HCT116 (cell line): ENCODE measurements around the gene ANKRD63. TPM values are rescaled to one million over a fixed set of nuclear protein-coding genes. Genes with fewer than 3 reads are reported as not detected.

Experiments
- ATAC-seq: fragments of 200-7000 bp; cut with Tn5 transposase; 2 replicates; pipeline ENCODE4 v1.9.1; 2020; ENCODE audit warnings: mild to moderate bottlenecking, moderate library complexity
- BruUV-seq: library from RNA; stranded (reverse); fragments of 400-500 nt; replicated peaks from 2 replicates; lab custom pipeline; 2021; lab: Mats Ljungman, UMichigan
- CTCF ChIA-PET: fragments of 300-600 bp; sonication (Branson Sonifier 250); formaldehyde crosslinking; loops from one replicate; lab custom pipeline; 2021; ENCODE audit warnings: antibody characterized with exemption; lab: Charles Lee
- POLR2A ChIA-PET: fragments of 300-600, 350-600 bp; sonication (Branson Sonifier 250); formaldehyde crosslinking; loops from one replicate; lab custom pipeline; 2021; ENCODE audit warnings: antibody characterized with exemption; lab: Charles Lee
- RAD21 ChIA-PET, 2 experiments: fragments of 300-600 bp; sonication (Branson Sonifier 250); formaldehyde crosslinking; loops; one replicate each; lab custom pipeline; 2023; ENCODE audit warnings: low total read pairs in 2 of 2; ENCODE audit not compliant: uncharacterized antibody in 2 of 2, unreplicated experiment in 2 of 2, low non-redundant PET in 1 of 2; lab: Charles Lee
- DNase-seq: peaks from one replicate; pipeline ENCODE4 v3.0.0-alpha.2; 2010; ENCODE audit warnings: low read depth, low spot score
- H2AFZ ChIP-seq: fragments of 200-600 bp; shearing (Covaris generic), sonication (generic); 2 replicates; pipeline ENCODE4 v1.6.1; 2017; ENCODE audit warnings: low read depth, mixed run types, mixed read lengths, antibody characterized with exemption, low read length; ENCODE audit not compliant: poor library complexity, severe bottlenecking
- H3K27ac ChIP-seq: 2 replicates; pipeline ENCODE4 v1.5.1; 2012; ENCODE audit warnings: low read depth, low read length
- H3K27me3 ChIP-seq: fragments of 200-600 bp; sonication (generic); 2 replicates; pipeline ENCODE4 v1.6.1; 2016; ENCODE audit warnings: mixed run types, low read length, mixed read lengths; ENCODE audit not compliant: insufficient read depth
- H3K36me3 ChIP-seq, 2 experiments: fragments of 200-500 bp in 1 of 2; fragments of 200-600 bp in 1 of 2; sonication (Bioruptor generic) in 1 of 2; sonication (generic) in 1 of 2; 2 replicates each; pipeline versions ENCODE4 v1.5.1 to v1.6.1; 2014 to 2016; ENCODE audit warnings: low read length in 2 of 2, inconsistent platforms in 1 of 2, mixed read lengths in 1 of 2, mixed run types in 1 of 2; ENCODE audit not compliant: insufficient read depth in 2 of 2, control insufficient read depth in 1 of 2
- H3K4me1 ChIP-seq, 2 experiments: fragments of 200-600 bp in 1 of 2; sonication (generic) in 1 of 2; 2 replicates each; pipeline versions ENCODE4 v1.5.1 to v1.6.1; 2012 to 2017; ENCODE audit warnings: low read length in 2 of 2, inconsistent platforms in 1 of 2, mild to moderate bottlenecking in 1 of 2, mixed read lengths in 1 of 2, mixed run types in 1 of 2, moderate library complexity in 1 of 2; ENCODE audit not compliant: insufficient read depth in 2 of 2, control insufficient read depth in 1 of 2
- H3K4me2 ChIP-seq: fragments of 200-600 bp; sonication (generic); 2 replicates; pipeline ENCODE4 v1.6.1; 2017; ENCODE audit warnings: mixed run types, low read length, mixed read lengths
- H3K4me3 ChIP-seq, 2 experiments: fragments of 200-600 bp in 1 of 2; sonication (generic) in 1 of 2; replicated peaks in 1 of 2; 2 replicates each; pipeline ENCODE4 v1.5.1; 2011 to 2016; ENCODE audit warnings: low read length in 2 of 2, control low read depth in 1 of 2, low read depth in 1 of 2, mild to moderate bottlenecking in 1 of 2, mixed read lengths in 1 of 2, mixed run types in 1 of 2
- H3K79me2 ChIP-seq: fragments of 200-600 bp; sonication (generic); 2 replicates; pipeline ENCODE4 v1.6.1; 2017; ENCODE audit warnings: mild to moderate bottlenecking, mixed run types, low read length, moderate library complexity, mixed read lengths; ENCODE audit not compliant: insufficient read depth
- H3K9ac ChIP-seq: fragments of 200-600 bp; sonication (generic); 2 replicates; pipeline ENCODE4 v1.6.1; 2016; ENCODE audit warnings: low read length, mixed read lengths
- H3K9me2 ChIP-seq: fragments of 200-600 bp; sonication (generic), shearing (Covaris generic); 2 replicates; pipeline ENCODE4 v1.6.1; 2017; ENCODE audit warnings: mixed run types, mild to moderate bottlenecking, moderate library complexity; ENCODE audit not compliant: insufficient read depth
- H3K9me3 ChIP-seq, 2 experiments: fragments of 200-500 bp in 1 of 2; fragments of 200-600 bp in 1 of 2; sonication (Bioruptor generic) in 1 of 2; sonication (generic) in 1 of 2; 2 replicates each; pipeline ENCODE4 v1.6.1; 2014 to 2017; ENCODE audit warnings: low read length in 2 of 2, mixed read lengths in 2 of 2, inconsistent platforms in 1 of 2, low read depth in 1 of 2, mild to moderate bottlenecking in 1 of 2, mixed run types in 1 of 2, moderate library complexity in 1 of 2; ENCODE audit not compliant: control insufficient read depth in 1 of 2, insufficient read depth in 1 of 2
- H4K20me1 ChIP-seq: fragments of 200-600 bp; sonication (generic), shearing (Covaris generic); 2 replicates; pipeline ENCODE4 v1.6.1; 2017; ENCODE audit warnings: mixed run types, mild to moderate bottlenecking, moderate library complexity; ENCODE audit not compliant: insufficient read depth
- CEBPB ChIP-seq: IDR thresholded peaks from 2 replicates; pipeline ENCODE4 v1.6.1; 2012; ENCODE audit warnings: low read depth
- EZH2phosphoT487 ChIP-seq: fragments of 200-600 bp; IDR thresholded peaks from 2 replicates; pipeline ENCODE4 v1.6.1; 2018; ENCODE audit warnings: antibody characterized with exemption, borderline replicate concordance
- RAD21 ChIP-seq: IDR thresholded peaks from 2 replicates; pipeline ENCODE4 v1.6.1; 2012; ENCODE audit warnings: low read depth, mild to moderate bottlenecking
- SRF ChIP-seq: IDR thresholded peaks from 2 replicates; pipeline ENCODE4 v1.6.1; 2012; ENCODE audit warnings: low read depth
- YY1 ChIP-seq: IDR thresholded peaks from 2 replicates; pipeline ENCODE4 v1.6.1; 2011; ENCODE audit warnings: low read length, low read depth, moderate library complexity, mild to moderate bottlenecking; ENCODE audit not compliant: insufficient replicate concordance; ENCODE audit errors: extremely low read depth
- intact Hi-C: fragments of 100-400 bp; cut with micrococcal nuclease; formaldehyde crosslinking; loops from 2 replicates; pipeline ENCODE4 v1.10.0; 2022
- total RNA-seq: library from RNA; stranded (reverse); gene quantifications from one replicate; pipeline ENCODE4 v1.2.1, GENCODE V29; 2021; ENCODE audit not compliant: unreplicated experiment
- TF ChIP-seq, protein P1 (sequence below): IDR thresholded peaks from 2 replicates; pipeline ENCODE4 v1.6.1; 2012; ENCODE audit warnings: low read depth
- TF ChIP-seq, protein P2 (sequence below), 3 experiments: fragments of 200-600 bp in 1 of 3; sonication (generic) in 1 of 3; IDR thresholded peaks in 2 of 3; conservative IDR thresholded peaks in 1 of 3; 2 replicates each; pipeline ENCODE4 v1.5.1; 2012 to 2017; ENCODE audit warnings: low read depth in 2 of 3, low read length in 2 of 3, antibody characterized with exemption in 1 of 3, borderline replicate concordance in 1 of 3, control low read depth in 1 of 3, mild to moderate bottlenecking in 1 of 3, mixed read lengths in 1 of 3, mixed run types in 1 of 3, moderate library complexity in 1 of 3; ENCODE audit not compliant: insufficient read depth in 1 of 3

Gene ANKRD63
- total RNA-seq, 1 experiment from 2014 or later = 0.89 TPM

DNA sequence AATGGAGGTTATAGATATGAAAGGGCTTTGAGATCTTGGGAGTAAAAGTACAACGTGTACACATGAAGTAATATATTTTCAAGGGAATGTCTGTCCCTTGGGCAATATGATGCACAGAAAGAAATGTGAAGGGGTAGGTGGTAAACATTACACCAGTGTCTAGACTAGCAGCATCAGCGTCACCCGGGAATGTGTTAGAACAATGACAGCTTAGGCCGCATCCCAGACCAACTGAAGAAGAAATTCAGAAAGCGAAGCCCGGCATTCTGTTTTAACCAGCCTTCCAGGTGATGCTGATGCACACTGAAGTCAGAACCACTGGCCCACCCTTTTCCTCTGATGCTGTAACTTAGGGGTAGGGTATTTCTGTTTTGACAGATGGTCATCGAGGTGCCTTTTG is 46.9 kb upstream of the ANKRD63 start:
- Histone ChIP-seq H3K4me2 (no peak overlapping the region), H3K9ac (no peak overlapping the region), H3K9me3 (no peaks in the 10 kb centered on the region), H4K20me1 (no peaks in the 10 kb centered on the region)
- CTCF ChIA-PET = interaction anchor here (5.9 kb wide), 1 partner anchor 9 kb away, joined by 55 read pairs; the partner anchor contains the start of gene CCDC9B
- RAD21 ChIA-PET = no interaction called here
- POLR2A ChIA-PET = no interaction called here
- no TSS peak for BruUV-seq
- TF ChIP-seq EZH2phosphoT487 (no peak), CEBPB (no peak), SRF (no peak), YY1 (no peak), RAD21 (no peak)
- TF ChIP-seq, protein P1, sequence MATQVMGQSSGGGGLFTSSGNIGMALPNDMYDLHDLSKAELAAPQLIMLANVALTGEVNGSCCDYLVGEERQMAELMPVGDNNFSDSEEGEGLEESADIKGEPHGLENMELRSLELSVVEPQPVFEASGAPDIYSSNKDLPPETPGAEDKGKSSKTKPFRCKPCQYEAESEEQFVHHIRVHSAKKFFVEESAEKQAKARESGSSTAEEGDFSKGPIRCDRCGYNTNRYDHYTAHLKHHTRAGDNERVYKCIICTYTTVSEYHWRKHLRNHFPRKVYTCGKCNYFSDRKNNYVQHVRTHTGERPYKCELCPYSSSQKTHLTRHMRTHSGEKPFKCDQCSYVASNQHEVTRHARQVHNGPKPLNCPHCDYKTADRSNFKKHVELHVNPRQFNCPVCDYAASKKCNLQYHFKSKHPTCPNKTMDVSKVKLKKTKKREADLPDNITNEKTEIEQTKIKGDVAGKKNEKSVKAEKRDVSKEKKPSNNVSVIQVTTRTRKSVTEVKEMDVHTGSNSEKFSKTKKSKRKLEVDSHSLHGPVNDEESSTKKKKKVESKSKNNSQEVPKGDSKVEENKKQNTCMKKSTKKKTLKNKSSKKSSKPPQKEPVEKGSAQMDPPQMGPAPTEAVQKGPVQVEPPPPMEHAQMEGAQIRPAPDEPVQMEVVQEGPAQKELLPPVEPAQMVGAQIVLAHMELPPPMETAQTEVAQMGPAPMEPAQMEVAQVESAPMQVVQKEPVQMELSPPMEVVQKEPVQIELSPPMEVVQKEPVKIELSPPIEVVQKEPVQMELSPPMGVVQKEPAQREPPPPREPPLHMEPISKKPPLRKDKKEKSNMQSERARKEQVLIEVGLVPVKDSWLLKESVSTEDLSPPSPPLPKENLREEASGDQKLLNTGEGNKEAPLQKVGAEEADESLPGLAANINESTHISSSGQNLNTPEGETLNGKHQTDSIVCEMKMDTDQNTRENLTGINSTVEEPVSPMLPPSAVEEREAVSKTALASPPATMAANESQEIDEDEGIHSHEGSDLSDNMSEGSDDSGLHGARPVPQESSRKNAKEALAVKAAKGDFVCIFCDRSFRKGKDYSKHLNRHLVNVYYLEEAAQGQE = no peak
- TF ChIP-seq, protein P2, sequence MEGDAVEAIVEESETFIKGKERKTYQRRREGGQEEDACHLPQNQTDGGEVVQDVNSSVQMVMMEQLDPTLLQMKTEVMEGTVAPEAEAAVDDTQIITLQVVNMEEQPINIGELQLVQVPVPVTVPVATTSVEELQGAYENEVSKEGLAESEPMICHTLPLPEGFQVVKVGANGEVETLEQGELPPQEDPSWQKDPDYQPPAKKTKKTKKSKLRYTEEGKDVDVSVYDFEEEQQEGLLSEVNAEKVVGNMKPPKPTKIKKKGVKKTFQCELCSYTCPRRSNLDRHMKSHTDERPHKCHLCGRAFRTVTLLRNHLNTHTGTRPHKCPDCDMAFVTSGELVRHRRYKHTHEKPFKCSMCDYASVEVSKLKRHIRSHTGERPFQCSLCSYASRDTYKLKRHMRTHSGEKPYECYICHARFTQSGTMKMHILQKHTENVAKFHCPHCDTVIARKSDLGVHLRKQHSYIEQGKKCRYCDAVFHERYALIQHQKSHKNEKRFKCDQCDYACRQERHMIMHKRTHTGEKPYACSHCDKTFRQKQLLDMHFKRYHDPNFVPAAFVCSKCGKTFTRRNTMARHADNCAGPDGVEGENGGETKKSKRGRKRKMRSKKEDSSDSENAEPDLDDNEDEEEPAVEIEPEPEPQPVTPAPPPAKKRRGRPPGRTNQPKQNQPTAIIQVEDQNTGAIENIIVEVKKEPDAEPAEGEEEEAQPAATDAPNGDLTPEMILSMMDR (IDR thresholded peaks at IDR 0.05 in 2 of 3, conservative IDR thresholded peaks at IDR 0.05 in 1 of 3; ENCODE audit: borderline replicate concordance in 1 of 3, insufficient read depth in 1 of 3, low read depth in 2 of 3, low read length in 2 of 3) = no peak
- TF ChIP-seq, all 23 proteins: peak for 0
- no peak overlapping the region for H2AFZ ChIP-seq
- no peaks in the 10 kb centered on the region for H3K27me3 ChIP-seq
- no peaks in the 10 kb centered on the region for H3K9me2 ChIP-seq
- H3K79me2 ChIP-seq = no peaks in the 10 kb centered on the region
- no peak overlapping the region for H3K27ac ChIP-seq
- H3K4me1 ChIP-seq = peaks cover 0 to under 1% of the 10 kb centered on the region in 2 experiments; a peak in 1 of 4 replicates
- DNase-seq (no peak), ATAC-seq (no peak)
- H3K36me3 ChIP-seq = no peaks in the 10 kb centered on the region
- intact Hi-C loops = no loop called here
- H3K4me3 ChIP-seq = no peak overlapping the region
